ENCODE data around the gene NXPE4.

Gene NXPE4

GRCh38 chr11:114566276-114566675, 29.3 kb downstream of the NXPE4 start:
- Histone ChIP-seq H3K9ac (no peak overlapping the region), H3K36me3 (ENCODE audit: insufficient read depth) (no peaks in the 10 kb centered on the region), H3K27ac (no peak overlapping the region), H3K27me3 (ENCODE audit: insufficient read depth, low read depth) (no peaks in the 10 kb centered on the region), H3K4me2 (no peak overlapping the region), H3K79me2 (ENCODE audit: insufficient read depth, low read depth) (no peaks in the 10 kb centered on the region), H4K20me1 (ENCODE audit: insufficient read depth) (no peaks in the 10 kb centered on the region), H3K4me3 (IDR thresholded peaks at IDR 0.05; ENCODE audit: insufficient read depth, low read depth, low read length) (no peak overlapping the region), H2AFZ (ENCODE audit: low read depth) (no peak overlapping the region), H3K4me1 (ENCODE audit: low read depth, poor library complexity, severe bottlenecking) (no peaks in the 10 kb centered on the region)
- TF ChIP-seq CTCF (conservative IDR thresholded peaks at IDR 0.05; ENCODE audit: low read depth, low read length): no peak

- TF ChIP-seq CTCF (conservative IDR thresholded peaks at IDR 0.05; ENCODE audit: low read depth, low read length): no peak
- H2AFZ ChIP-seq (ENCODE audit: low read depth): no peak overlapping the region
- no peaks in the 10 kb centered on the region for H3K27me3 ChIP-seq (ENCODE audit: insufficient read depth, low read depth)
- no peaks in the 10 kb centered on the region for H3K36me3 ChIP-seq (ENCODE audit: insufficient read depth)
- no peak overlapping the region for H3K27ac ChIP-seq
- no peak overlapping the region for H3K4me2 ChIP-seq
- H3K79me2 ChIP-seq (ENCODE audit: insufficient read depth, low read depth): no peaks in the 10 kb centered on the region
- H3K4me1 ChIP-seq (ENCODE audit: low read depth, poor library complexity, severe bottlenecking): no peaks in the 10 kb centered on the region
- no peak overlapping the region for H3K4me3 ChIP-seq (IDR thresholded peaks at IDR 0.05; ENCODE audit: insufficient read depth, low read depth, low read length)
- no peak overlapping the region for H3K9ac ChIP-seq
- H4K20me1 ChIP-seq (ENCODE audit: insufficient read depth): no peaks in the 10 kb centered on the region
Observed at GRCh38 chr11:114564831-114565230, 30.8 kb downstream of the NXPE4 start.

GRCh38 chr11:114563077-114563476, 32.5 kb downstream of the NXPE4 start:
- Histone ChIP-seq H3K4me2 (no peak overlapping the region), H3K27ac (no peak overlapping the region), H2AFZ (ENCODE audit: low read depth) (no peak overlapping the region), H3K79me2 (ENCODE audit: insufficient read depth, low read depth) (no peaks in the 10 kb centered on the region), H3K9ac (no peak overlapping the region), H4K20me1 (ENCODE audit: insufficient read depth) (no peaks in the 10 kb centered on the region), H3K4me1 (ENCODE audit: low read depth, poor library complexity, severe bottlenecking) (no peaks in the 10 kb centered on the region), H3K27me3 (ENCODE audit: insufficient read depth, low read depth) (no peaks in the 10 kb centered on the region), H3K4me3 (IDR thresholded peaks at IDR 0.05; ENCODE audit: insufficient read depth, low read depth, low read length) (no peak overlapping the region), H3K36me3 (ENCODE audit: insufficient read depth) (no peaks in the 10 kb centered on the region)
- no peak for TF ChIP-seq CTCF (conservative IDR thresholded peaks at IDR 0.05; ENCODE audit: low read depth, low read length)

GRCh38 chr11:114562166-114562916, 33.2 kb downstream of the NXPE4 start:
- Histone ChIP-seq H4K20me1 (ENCODE audit: insufficient read depth) (no peaks in the 10 kb centered on the region), H3K4me3 (IDR thresholded peaks at IDR 0.05; ENCODE audit: insufficient read depth, low read depth, low read length) (no peak overlapping the region), H3K79me2 (ENCODE audit: insufficient read depth, low read depth) (no peaks in the 10 kb centered on the region), H3K9ac (no peak overlapping the region), H3K4me1 (ENCODE audit: low read depth, poor library complexity, severe bottlenecking) (no peaks in the 10 kb centered on the region), H3K36me3 (ENCODE audit: insufficient read depth) (no peaks in the 10 kb centered on the region), H3K27me3 (ENCODE audit: insufficient read depth, low read depth) (no peaks in the 10 kb centered on the region), H2AFZ (ENCODE audit: low read depth) (no peak overlapping the region), H3K27ac (no peak overlapping the region), H3K4me2 (no peak overlapping the region)
- TF ChIP-seq CTCF (conservative IDR thresholded peaks at IDR 0.05; ENCODE audit: low read depth, low read length): no peak
